H9 (cell line): Measurements from ENCODE around the gene GPR89B. TPM values are rescaled to one million over a fixed set of nuclear protein-coding genes. Genes with fewer than 3 reads are reported as not detected.
"Not testable (repeated sequence)": the region's sequence is repeated elsewhere in the genome, so short reads cannot be mapped to it uniquely, and the experiment has no call there.

ENCODE experiments used
- DNase-seq: peaks from one replicate; pipeline ENCODE4 v3.0.0-alpha.2; 2017
- H2AFZ ChIP-seq: one replicate; pipeline ENCODE4 v1.6.1; 2013; ENCODE audit warnings: mild to moderate bottlenecking, low read length, control low read depth, moderate library complexity
- H2AK5ac ChIP-seq: 2 replicates; pipeline ENCODE4 v1.6.1; 2013; ENCODE audit warnings: low read length, control low read depth, mixed read lengths; ENCODE audit not compliant: insufficient read length
- H2BK120ac ChIP-seq: one replicate; pipeline ENCODE4 v1.6.1; 2013; ENCODE audit warnings: low read depth, mild to moderate bottlenecking, low read length, control low read depth, inconsistent platforms; ENCODE audit not compliant: poor library complexity, severe bottlenecking
- H2BK12ac ChIP-seq: 2 replicates; pipeline ENCODE4 v1.6.1; 2013; ENCODE audit warnings: low read length, control low read depth, mixed read lengths, low read depth; ENCODE audit not compliant: insufficient read length
- H2BK15ac ChIP-seq: 2 replicates; pipeline ENCODE4 v1.6.1; 2013; ENCODE audit warnings: low read depth, low read length, control low read depth
- H2BK20ac ChIP-seq: one replicate; pipeline ENCODE4 v1.6.1; 2013; ENCODE audit warnings: low read depth, mild to moderate bottlenecking, low read length, control low read depth, inconsistent platforms; ENCODE audit not compliant: poor library complexity, severe bottlenecking
- H2BK5ac ChIP-seq: 2 replicates; pipeline ENCODE4 v1.6.1; 2013; ENCODE audit warnings: low read length, control low read depth, mixed read lengths; ENCODE audit not compliant: insufficient read length
- H3K14ac ChIP-seq: 2 replicates; pipeline ENCODE4 v1.6.1; 2013; ENCODE audit warnings: low read length, control low read depth; ENCODE audit not compliant: insufficient read depth
- H3K18ac ChIP-seq: 2 replicates; pipeline ENCODE4 v1.6.1; 2013; ENCODE audit warnings: low read depth, mild to moderate bottlenecking, mixed read lengths, low read length, control low read depth; ENCODE audit not compliant: insufficient read length
- H3K23ac ChIP-seq: 2 replicates; pipeline ENCODE4 v1.6.1; 2013; ENCODE audit warnings: low read length, control low read depth, mixed read lengths, low read depth; ENCODE audit not compliant: insufficient read length
- H3K23me2 ChIP-seq: 2 replicates; pipeline ENCODE4 v1.6.1; 2013; ENCODE audit warnings: low read depth, mild to moderate bottlenecking, mixed read lengths, low read length, control low read depth; ENCODE audit not compliant: insufficient read length, poor library complexity, severe bottlenecking
- H3K27ac ChIP-seq: 2 replicates; pipeline ENCODE4 v1.5.1; 2013; ENCODE audit warnings: low read length, control low read depth, mixed read lengths, low read depth; ENCODE audit not compliant: insufficient read length
- H3K27me3 ChIP-seq: 2 replicates; pipeline ENCODE4 v1.6.1; 2013; ENCODE audit warnings: low read length, control low read depth, inconsistent platforms; ENCODE audit not compliant: insufficient read depth
- H3K4ac ChIP-seq: 2 replicates; pipeline ENCODE4 v1.6.1; 2013; ENCODE audit warnings: low read depth, mild to moderate bottlenecking, control low read depth, inconsistent platforms, low read length, moderate library complexity
- H3K4me1 ChIP-seq: 2 replicates; pipeline ENCODE4 v1.6.1; 2013; ENCODE audit warnings: low read length, control low read depth, inconsistent platforms; ENCODE audit not compliant: insufficient read depth
- H3K4me2 ChIP-seq: 2 replicates; pipeline ENCODE4 v1.6.1; 2013; ENCODE audit warnings: low read length, control low read depth, mixed read lengths; ENCODE audit not compliant: insufficient read length, insufficient read depth
- H3K56ac ChIP-seq: 2 replicates; pipeline ENCODE4 v1.6.1; 2013; ENCODE audit warnings: low read depth, mild to moderate bottlenecking, mixed read lengths, low read length, control low read depth; ENCODE audit not compliant: insufficient read length
- H3K79me1 ChIP-seq: 2 replicates; pipeline ENCODE4 v1.6.1; 2013; ENCODE audit warnings: low read depth, mild to moderate bottlenecking, moderate library complexity, low read length, control low read depth, inconsistent platforms; ENCODE audit not compliant: insufficient read depth, poor library complexity, severe bottlenecking
- H3K79me2 ChIP-seq: 2 replicates; pipeline ENCODE4 v1.6.1; 2013; ENCODE audit warnings: low read length, control low read depth, inconsistent platforms; ENCODE audit not compliant: insufficient read depth
- H3K9ac ChIP-seq: 2 replicates; pipeline ENCODE4 v1.6.1; 2013; ENCODE audit warnings: low read length, control low read depth, mixed read lengths; ENCODE audit not compliant: insufficient read length; ENCODE audit errors: extremely low read depth
- H3K9me3 ChIP-seq: one replicate; pipeline ENCODE4 v1.6.1; 2013; ENCODE audit warnings: low read depth, low read length, inconsistent platforms; ENCODE audit not compliant: control insufficient read depth
- H3T11ph ChIP-seq: one replicate; pipeline ENCODE4 v1.6.1; 2013; ENCODE audit warnings: mild to moderate bottlenecking, low read length, control low read depth, inconsistent platforms
- H4K20me1 ChIP-seq: one replicate; pipeline ENCODE4 v1.6.1; 2013; ENCODE audit not compliant: control insufficient read depth, insufficient read length, insufficient read depth
- H4K5ac ChIP-seq: 2 replicates; pipeline ENCODE4 v1.6.1; 2013; ENCODE audit warnings: low read depth, mild to moderate bottlenecking, mixed read lengths, low read length, control low read depth; ENCODE audit not compliant: insufficient read length
- H4K8ac ChIP-seq: replicated peaks from 2 replicates; pipeline ENCODE4 v1.6.1; 2013; ENCODE audit warnings: low read length, control low read depth, mixed read lengths, low read depth; ENCODE audit not compliant: insufficient read length
- H4K91ac ChIP-seq: 2 replicates; pipeline ENCODE4 v1.6.1; 2013; ENCODE audit warnings: low read depth, mild to moderate bottlenecking, moderate library complexity, mixed read lengths, low read length, control low read depth; ENCODE audit not compliant: insufficient read length
- H3K27ac Mint-ChIP-seq, 3 experiments: 2 replicates in 2 of 3; 3 replicates in 1 of 3; pipeline ENCODE4 v1.8.0; 2020 to 2021; ENCODE audit warnings: mixed read lengths in 3 of 3, mild to moderate bottlenecking in 1 of 3, moderate library complexity in 1 of 3
- H3K27me3 Mint-ChIP-seq: 2 replicates; pipeline ENCODE4 v1.8.0; 2021; ENCODE audit warnings: low read depth, mild to moderate bottlenecking, moderate library complexity, mixed read lengths
- H3K36me3 Mint-ChIP-seq, 3 experiments: 2 replicates in 2 of 3; 3 replicates in 1 of 3; pipeline ENCODE4 v1.8.0; 2020 to 2021; ENCODE audit warnings: low read depth in 3 of 3, mixed read lengths in 3 of 3; ENCODE audit not compliant: insufficient read depth in 1 of 3
- H3K4me1 Mint-ChIP-seq, 2 experiments: 2 replicates each; pipeline ENCODE4 v1.8.0; 2020; ENCODE audit warnings: mixed read lengths in 2 of 2
- H3K4me3 Mint-ChIP-seq, 2 experiments: 2 replicates in 1 of 2; 3 replicates in 1 of 2; pipeline ENCODE4 v1.8.0; 2020 to 2021; ENCODE audit warnings: mild to moderate bottlenecking in 2 of 2, mixed read lengths in 2 of 2, moderate library complexity in 1 of 2
- H3K9me3 Mint-ChIP-seq, 2 experiments: 2 replicates in 1 of 2; 3 replicates in 1 of 2; pipeline ENCODE4 v1.8.0; 2020; ENCODE audit warnings: mild to moderate bottlenecking in 2 of 2, mixed read lengths in 2 of 2, moderate library complexity in 1 of 2
- WGBS: extraction: QIAGEN DNeasy Blood & Tissue Kit; methylation state at CpG from one replicate; pipeline ENCODE4 v1.1.7; 2013; ENCODE audit warnings: missing lambda C conversion rate, low lambda C conversion rate, mixed read lengths; ENCODE audit not compliant: insufficient read length; ENCODE audit errors: extremely low coverage; 5-methylcytosine and 5-hydroxymethylcytosine counted together
- total RNA-seq: library from RNA; stranded (reverse); gene quantifications from 2 replicates; pipeline ENCODE4 v1.2.1, GENCODE V29; 2021

Gene GPR89B
- total RNA-seq, 1 experiment from 2014 or later, result 15.1 TPM

DNA sequence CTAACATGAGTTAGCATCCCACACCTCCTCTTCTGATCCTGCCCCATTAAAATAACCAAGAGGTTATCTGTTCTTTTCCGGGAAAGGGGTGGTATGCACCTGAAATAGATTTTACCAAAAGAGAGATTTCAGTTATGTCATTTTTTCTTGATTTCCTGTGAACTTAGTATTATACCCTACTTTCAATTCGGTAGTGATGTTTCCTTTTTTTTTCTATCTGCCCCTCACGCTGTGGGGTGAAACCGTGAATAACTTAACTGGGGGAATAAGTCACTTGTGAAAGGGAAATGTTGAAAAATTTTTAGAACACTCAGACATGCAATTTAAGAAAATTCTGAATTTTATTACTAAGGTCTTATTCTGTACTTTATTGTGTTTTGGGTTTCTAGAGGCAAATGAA lies 65.2 kb downstream of the GPR89B start:
- H2BK120ac ChIP-seq, H3K18ac ChIP-seq, H3K9me3 ChIP-seq, H3K27me3 Mint-ChIP-seq, H3K79me1 ChIP-seq, H3K23ac ChIP-seq, H3K4me1 Mint-ChIP-seq, H3K4me3 Mint-ChIP-seq, DNase-seq, H3K56ac ChIP-seq, H3K4me1 ChIP-seq, H2BK20ac ChIP-seq, H4K8ac ChIP-seq, H3K23me2 ChIP-seq, H3K9ac ChIP-seq, H4K91ac ChIP-seq, H3K27ac Mint-ChIP-seq, H2BK15ac ChIP-seq, H3K4me2 ChIP-seq, H2BK5ac ChIP-seq, H4K5ac ChIP-seq, H4K20me1 ChIP-seq, H2BK12ac ChIP-seq, H3T11ph ChIP-seq, H3K4ac ChIP-seq, H3K9me3 Mint-ChIP-seq, H3K27me3 ChIP-seq, H3K14ac ChIP-seq, H3K79me2 ChIP-seq, H2AK5ac ChIP-seq, H3K27ac ChIP-seq, H2AFZ ChIP-seq: not testable (repeated sequence)
- H3K36me3 Mint-ChIP-seq, result peaks cover 3 to 11% (median 3%) of the 10 kb centered on the region in 3 experiments; a peak in 4 of 7 replicates
- WGBS, result no CpG with 5 or more reads among the region's 4 CpGs

DNA sequence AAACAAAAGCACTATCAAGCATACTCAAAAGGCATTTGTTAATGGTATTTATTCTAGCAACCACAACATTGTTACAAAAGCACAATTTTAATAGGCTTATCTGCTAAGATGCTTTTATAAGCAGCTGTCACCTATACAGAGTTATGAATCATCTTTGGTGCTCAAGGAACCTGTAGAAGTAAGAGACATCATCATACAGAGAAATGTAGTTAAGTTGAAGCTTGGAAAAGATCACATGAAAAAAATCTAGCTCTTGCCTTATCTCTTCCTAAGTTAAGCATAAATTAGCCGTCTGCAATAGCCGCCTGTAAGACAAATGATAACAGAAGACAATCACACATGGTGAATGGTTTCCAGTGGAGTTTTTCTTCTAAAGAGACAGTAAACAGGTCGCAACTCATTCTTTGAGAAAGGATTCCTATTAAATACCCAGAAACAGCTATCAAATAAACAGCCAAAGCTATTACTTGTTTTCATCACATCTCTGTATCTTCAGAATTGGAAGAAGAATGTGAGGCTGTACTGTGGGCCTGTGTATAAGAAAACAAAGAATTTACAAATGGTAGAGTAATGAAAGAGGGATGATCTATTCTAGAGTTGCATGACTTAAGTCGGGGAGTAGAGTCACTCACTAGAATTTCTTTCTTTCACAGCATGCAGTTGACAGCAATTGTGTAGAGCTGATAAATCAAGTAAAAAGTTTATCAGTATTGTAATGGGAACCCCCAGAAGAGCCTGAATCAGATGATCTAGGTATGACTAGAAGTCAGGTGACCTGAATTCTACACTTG lies 65.8 kb downstream of the GPR89B start:
- H3K4me1 Mint-ChIP-seq, H4K91ac ChIP-seq, H3K14ac ChIP-seq, H4K20me1 ChIP-seq, H3K4me1 ChIP-seq, H3K27me3 Mint-ChIP-seq, DNase-seq, H3K9me3 Mint-ChIP-seq, H2AK5ac ChIP-seq, H3K79me1 ChIP-seq, H3K9me3 ChIP-seq, H3K18ac ChIP-seq, H3K4me2 ChIP-seq, H3K27ac ChIP-seq, H2AFZ ChIP-seq, H3K79me2 ChIP-seq, H3K9ac ChIP-seq, H4K8ac ChIP-seq, H3K27me3 ChIP-seq, H2BK20ac ChIP-seq, H2BK15ac ChIP-seq, H4K5ac ChIP-seq, H3T11ph ChIP-seq, H3K23ac ChIP-seq, H3K27ac Mint-ChIP-seq, H2BK12ac ChIP-seq, H3K56ac ChIP-seq, H3K4me3 Mint-ChIP-seq, H3K23me2 ChIP-seq, H3K4ac ChIP-seq, H2BK5ac ChIP-seq, H2BK120ac ChIP-seq: not testable (repeated sequence)
- H3K36me3 Mint-ChIP-seq, result peaks cover 3 to 11% (median 3%) of the 10 kb centered on the region in 3 experiments; a peak in 4 of 7 replicates
- no CpG with 5 or more reads among the region's 4 CpGs for WGBS
